Uterus (tissue), 4 donors: ENCODE results near the gene SLC46A3. TPM values are rescaled to one million over a fixed set of nuclear protein-coding genes. Genes with fewer than 3 reads are reported as not detected.
A peak's percentile ranks its signal among the peaks of the same experiment; 100 is the strongest.

Source experiments
- DNase-seq, 2 donors: peaks; one replicate each; pipeline ENCODE4 v3.0.0-alpha.2; 2019 to 2020
- H3K27ac ChIP-seq, 2 donors: fragments of 200-600 bp; sonication (generic); 1 replicate in 1 of 2; 2 replicates in 1 of 2; pipeline ENCODE4 v1.5.1; 2016 to 2018
- H3K27me3 ChIP-seq, 2 donors: fragments of 200-600 bp; sonication (generic); one replicate each; pipeline ENCODE4 v1.5.1; 2018 to 2019; ENCODE audit warnings: control low read depth in 1 of 2
- H3K36me3 ChIP-seq, 2 donors: fragments of 200-600 bp; sonication (generic); one replicate each; pipeline ENCODE4 v1.5.1; 2019; ENCODE audit warnings: control low read depth in 1 of 2
- H3K4me1 ChIP-seq, 2 donors: fragments of 200-600 bp; sonication (generic); one replicate each; pipeline ENCODE4 v1.5.1; 2018 to 2019; ENCODE audit warnings: control low read depth in 1 of 2
- H3K4me3 ChIP-seq, 2 donors: fragments of 200-600 bp; sonication (generic); 1 replicate in 1 of 2; 2 replicates in 1 of 2; pipeline ENCODE4 v1.5.1; 2018 to 2019; ENCODE audit warnings: mild to moderate bottlenecking in 1 of 2
- H3K9me3 ChIP-seq, 2 donors: fragments of 200-600 bp; sonication (generic); one replicate each; pipeline ENCODE4 v1.5.1; 2019; ENCODE audit warnings: control low read depth in 1 of 2
- POLR2A ChIP-seq, 2 donors: fragments of 450-650 bp; IDR thresholded peaks; one replicate each; pipeline ENCODE4 v1.6.1; 2016; ENCODE audit warnings: antibody characterized with exemption in 2 of 2, mild to moderate bottlenecking in 1 of 2, moderate library complexity in 1 of 2
- intact Hi-C: fragments of 100-400 bp; cut with DNase I; formaldehyde crosslinking; loops from one replicate; pipeline ENCODE4 v1.15.1; 2023; ENCODE audit warnings: low total_unique reads
- total RNA-seq, 4 donors: library from RNA; depleted of rRNA in 3 of 4; stranded (reverse); fragments of >200 nt in 3 of 4; gene quantifications; one replicate each; pipeline versions ENCODE4 v1.1.0 to v1.2.4, GENCODE V29; 2014 to 2023
- TF ChIP-seq, protein P1 (sequence below), 4 experiments: fragments of 200-600 bp in 2 of 4; fragments of 450-650 bp in 2 of 4; sonication (generic) in 2 of 4; IDR thresholded peaks; one replicate each; pipeline ENCODE4 v1.5.1; 2016 to 2019; ENCODE audit warnings: antibody characterized with exemption in 4 of 4, mild to moderate bottlenecking in 2 of 4, moderate library complexity in 1 of 4
- donor health status: DM: yes; HTN: yes; CAD: no.

Gene SLC46A3
- total RNA-seq, 4 donors from 2014 or later = 2.3 to 12.1 (median 5.9) TPM

DNA sequence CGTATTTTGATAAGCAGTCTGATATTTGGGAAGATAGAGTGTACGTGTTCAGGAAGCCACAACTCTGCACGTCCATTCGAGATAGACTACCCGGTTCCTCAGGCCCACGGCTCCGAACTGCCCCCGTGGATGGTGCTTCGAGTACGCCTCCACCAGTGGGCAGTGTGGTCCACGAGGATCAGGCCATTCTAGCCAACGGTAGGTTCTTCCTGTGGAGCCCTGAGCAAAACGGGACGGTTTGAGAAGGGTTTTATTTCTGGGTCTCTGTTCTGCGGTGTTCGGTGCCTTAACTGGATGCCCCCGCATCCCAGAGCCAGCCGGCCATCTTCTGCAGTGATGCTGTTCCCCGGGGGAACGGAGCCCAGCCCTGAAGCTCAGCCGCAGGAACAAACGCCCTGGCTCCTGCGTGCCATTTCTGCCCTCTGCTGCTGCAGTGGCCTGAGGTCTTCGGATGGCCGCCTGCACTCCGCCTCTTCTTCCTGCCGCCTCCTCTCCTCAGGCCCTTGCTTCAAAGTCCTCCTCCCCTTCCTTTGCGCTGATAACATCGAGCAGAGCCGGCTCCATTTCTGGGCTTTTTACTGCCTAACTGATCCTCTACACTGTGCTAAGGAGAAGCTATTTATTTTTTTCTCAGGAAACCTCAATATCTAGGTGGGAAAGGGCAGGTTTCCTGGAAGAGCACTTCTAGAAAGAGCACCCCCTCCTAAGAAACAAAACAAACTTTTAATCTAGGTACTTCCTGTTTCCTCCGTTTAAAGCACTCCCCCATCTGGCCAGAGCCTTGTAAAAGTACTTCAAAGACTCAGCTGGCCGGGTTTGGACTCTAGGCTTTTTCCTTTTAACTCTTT lies 36.2 kb upstream of the SLC46A3 start:
- TF ChIP-seq, protein P1, sequence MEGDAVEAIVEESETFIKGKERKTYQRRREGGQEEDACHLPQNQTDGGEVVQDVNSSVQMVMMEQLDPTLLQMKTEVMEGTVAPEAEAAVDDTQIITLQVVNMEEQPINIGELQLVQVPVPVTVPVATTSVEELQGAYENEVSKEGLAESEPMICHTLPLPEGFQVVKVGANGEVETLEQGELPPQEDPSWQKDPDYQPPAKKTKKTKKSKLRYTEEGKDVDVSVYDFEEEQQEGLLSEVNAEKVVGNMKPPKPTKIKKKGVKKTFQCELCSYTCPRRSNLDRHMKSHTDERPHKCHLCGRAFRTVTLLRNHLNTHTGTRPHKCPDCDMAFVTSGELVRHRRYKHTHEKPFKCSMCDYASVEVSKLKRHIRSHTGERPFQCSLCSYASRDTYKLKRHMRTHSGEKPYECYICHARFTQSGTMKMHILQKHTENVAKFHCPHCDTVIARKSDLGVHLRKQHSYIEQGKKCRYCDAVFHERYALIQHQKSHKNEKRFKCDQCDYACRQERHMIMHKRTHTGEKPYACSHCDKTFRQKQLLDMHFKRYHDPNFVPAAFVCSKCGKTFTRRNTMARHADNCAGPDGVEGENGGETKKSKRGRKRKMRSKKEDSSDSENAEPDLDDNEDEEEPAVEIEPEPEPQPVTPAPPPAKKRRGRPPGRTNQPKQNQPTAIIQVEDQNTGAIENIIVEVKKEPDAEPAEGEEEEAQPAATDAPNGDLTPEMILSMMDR (IDR thresholded peaks at IDR 0.05) = no peak
- intact Hi-C loops = no loop called here
- Histone ChIP-seq H3K36me3 (no peaks in the 10 kb centered on the region), H3K27me3 (peaks cover 0 to 4% of the 10 kb centered on the region in 2 donors), H3K9me3 (peaks cover 0 to 3% of the 10 kb centered on the region in 2 donors), H3K4me1 (no peaks in the 10 kb centered on the region), H3K4me3 (peak overlapping the region in 1 of 2 donors; percentile 7), H3K27ac (peak overlapping the region; percentile 21 to 69)
- DNase-seq = peak in 1 of 2 donors; percentile 43

DNA sequence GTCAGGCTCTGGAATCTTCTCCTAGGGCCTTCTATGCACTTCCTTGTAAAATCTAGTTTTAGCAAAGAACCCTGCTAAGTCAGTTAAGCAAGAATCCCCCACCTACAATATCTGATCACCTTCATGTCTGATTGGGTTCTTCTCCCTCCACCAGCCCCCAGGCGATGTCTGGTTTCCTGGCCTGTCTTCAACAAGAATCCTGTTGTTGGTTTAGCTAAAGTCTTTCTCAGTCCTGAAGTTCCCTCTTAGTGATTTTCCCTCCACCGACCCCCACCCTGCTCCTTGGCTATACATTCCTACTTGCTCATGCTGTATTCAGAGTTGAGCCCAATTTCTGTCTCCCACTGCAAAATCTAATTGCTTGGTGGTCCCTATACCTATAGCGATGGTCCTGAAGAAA lies 35.2 kb upstream of the SLC46A3 start:
- intact Hi-C loops = no loop called here
- TF ChIP-seq, protein P1 (IDR thresholded peaks at IDR 0.05) = no peak
- TF ChIP-seq POLR2A (IDR thresholded peaks at IDR 0.05) = no peak

GRCh38 chr13:28753208-28753892 lies 34.6 kb upstream of the SLC46A3 start:
- TF ChIP-seq, protein P1 (IDR thresholded peaks at IDR 0.05) = no peak
- no peak for TF ChIP-seq POLR2A (IDR thresholded peaks at IDR 0.05)
- H3K27me3 ChIP-seq = peaks cover 0 to under 1% of the 10 kb centered on the region in 2 donors
- no peak for DNase-seq
- H3K4me3 ChIP-seq = no peak overlapping the region
- no peaks in the 10 kb centered on the region for H3K4me1 ChIP-seq
- intact Hi-C loops = no loop called here
- H3K36me3 ChIP-seq = no peaks in the 10 kb centered on the region
- H3K9me3 ChIP-seq = peaks cover 0 to 3% of the 10 kb centered on the region in 2 donors
- H3K27ac ChIP-seq = peak overlapping the region in 1 of 2 donors; percentile 21

More for the DNA sequence above, 35.2 kb upstream of the SLC46A3 start:
- H3K27ac ChIP-seq = peak overlapping the region; percentile 21 to 69
- H3K27me3 ChIP-seq = peaks cover 0 to 4% of the 10 kb centered on the region in 2 donors
- no peaks in the 10 kb centered on the region for H3K4me1 ChIP-seq
- no peaks in the 10 kb centered on the region for H3K36me3 ChIP-seq
- peaks cover 0 to 3% of the 10 kb centered on the region in 2 donors for H3K9me3 ChIP-seq
- H3K4me3 ChIP-seq = no peak overlapping the region
- DNase-seq = no peak

DNA sequence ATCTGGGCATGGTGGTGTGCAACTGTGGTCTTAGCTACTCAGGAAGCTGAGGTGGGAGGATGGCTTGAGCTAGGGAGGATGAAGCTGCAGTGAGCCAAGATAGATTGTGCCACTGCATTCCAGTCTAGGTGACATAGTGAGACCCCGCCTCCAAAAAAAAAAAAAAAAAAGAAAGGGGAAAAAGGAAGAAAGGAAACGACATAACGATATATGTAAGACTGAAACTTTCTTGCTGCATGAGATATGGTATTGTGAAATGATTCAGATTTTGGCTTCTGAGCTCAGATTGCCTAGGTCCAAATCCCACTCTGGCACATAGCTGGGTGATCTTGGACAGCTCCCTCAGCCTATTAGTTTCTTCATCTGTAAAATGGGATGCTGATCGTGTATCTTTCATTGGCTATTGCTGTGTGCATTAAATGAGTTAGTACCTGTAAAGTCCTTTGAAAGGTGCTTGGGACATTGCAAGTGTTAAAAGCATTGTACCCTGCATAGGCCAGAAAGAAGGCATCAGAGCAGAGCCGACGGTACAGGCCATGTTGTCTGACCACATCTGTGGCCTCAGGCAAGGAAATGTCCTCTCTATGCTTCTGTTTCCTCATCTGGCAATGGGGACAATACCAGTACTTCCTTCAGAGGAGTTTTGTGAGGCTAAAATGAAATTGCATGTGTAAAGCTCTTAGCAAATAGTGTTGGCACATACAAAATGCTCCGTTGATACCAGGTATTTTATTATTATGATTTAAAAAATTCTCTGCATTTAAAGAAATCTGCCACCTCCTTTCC lies 32.6 kb upstream of the SLC46A3 start:
- Histone ChIP-seq H3K36me3 (no peaks in the 10 kb centered on the region), H3K4me3 (no peak overlapping the region), H3K27ac (no peak overlapping the region), H3K27me3 (no peaks in the 10 kb centered on the region), H3K4me1 (no peaks in the 10 kb centered on the region), H3K9me3 (no peaks in the 10 kb centered on the region)
- intact Hi-C loops = no loop called here
- no peak for DNase-seq
- TF ChIP-seq POLR2A (IDR thresholded peaks at IDR 0.05) = no peak
- TF ChIP-seq, protein P1 (IDR thresholded peaks at IDR 0.05) = no peak
